HEK293 (cell line): ENCODE data around the gene LNP1.

Experiments
- CTCF ChIA-PET: fragments of 350-600 bp; formaldehyde crosslinking; extraction: SDS; loops from one replicate; lab custom pipeline; 2021; ENCODE audit warnings: antibody characterized with exemption; lab: Yijun Ruan, JAX
- POLR2A ChIA-PET: fragments of 300-600 bp; formaldehyde crosslinking; extraction: SDS; loops from one replicate; lab custom pipeline; 2020; ENCODE audit warnings: antibody characterized with exemption, inconsistent platforms; lab: Yijun Ruan, JAX
- H3K27ac ChIP-seq: fragments of 200-500 bp; sonication (Bioruptor generic); 2 replicates; pipeline ENCODE4 v1.5.1; 2014; ENCODE audit warnings: low read depth, low read length, control low read depth, inconsistent platforms; ENCODE audit errors: extremely low read depth
- H3K36me3 ChIP-seq, 2 experiments: fragments of 200-500 bp in 1 of 2; sonication (Bioruptor generic) in 1 of 2; 1 replicate in 1 of 2; 2 replicates in 1 of 2; pipeline ENCODE4 v1.5.1; 2014 to 2017; ENCODE audit warnings: inconsistent platforms in 2 of 2, low read length in 2 of 2; ENCODE audit not compliant: control insufficient read depth in 2 of 2, insufficient read depth in 1 of 2
- H3K4me1 ChIP-seq: fragments of 200-500 bp; sonication (Bioruptor generic); 2 replicates; pipeline ENCODE4 v1.5.1; 2014; ENCODE audit warnings: mild to moderate bottlenecking, low read length, inconsistent platforms; ENCODE audit not compliant: control insufficient read depth, insufficient read depth
- H3K4me3 ChIP-seq: 2 replicates; pipeline ENCODE4 v1.5.1; 2011; ENCODE audit warnings: low read depth, mild to moderate bottlenecking, control low read depth, low read length, moderate library complexity
- H3K9me3 ChIP-seq: fragments of 200-500 bp; sonication (Bioruptor generic); 2 replicates; pipeline ENCODE4 v1.5.1; 2014; ENCODE audit warnings: low read depth, low read length, inconsistent platforms; ENCODE audit not compliant: control insufficient read depth, insufficient read depth
- GLI2 ChIP-seq: fragments of 450-650 bp; formaldehyde crosslinking; IDR thresholded peaks from 2 replicates; pipeline ENCODE4; 2017; ENCODE audit warnings: missing biosample characterization, missing genetic modification characterization, low read depth, borderline replicate concordance
- GLIS2 ChIP-seq: fragments of 450-650 bp; formaldehyde crosslinking; IDR thresholded peaks from 2 replicates; pipeline ENCODE4 v1.5.1; 2016; ENCODE audit warnings: missing biosample characterization, missing genetic modification characterization
- PRDM1 ChIP-seq: fragments of 450-650 bp; formaldehyde crosslinking; IDR thresholded peaks from 2 replicates; pipeline ENCODE4; 2016; ENCODE audit warnings: missing biosample characterization, missing genetic modification characterization
- YY1 ChIP-seq: fragments of 450-650 bp; formaldehyde crosslinking; IDR thresholded peaks from 2 replicates; pipeline ENCODE4 v1.5.1; 2018; ENCODE audit warnings: missing biosample characterization, missing genetic modification characterization
- ZBTB7A ChIP-seq: fragments of 450-650 bp; formaldehyde crosslinking; IDR thresholded peaks from 2 replicates; pipeline ENCODE4 v1.5.1; 2016; ENCODE audit warnings: low read depth, missing biosample characterization, missing genetic modification characterization
- ZFP37 ChIP-seq: fragments of 450-650 bp; formaldehyde crosslinking; IDR thresholded peaks from 2 replicates; pipeline ENCODE4 v1.5.1; 2016; ENCODE audit warnings: missing biosample characterization, missing genetic modification characterization
- ZNF148 ChIP-seq: fragments of 450-650 bp; formaldehyde crosslinking; IDR thresholded peaks from 2 replicates; pipeline ENCODE4 v1.5.0; 2017; ENCODE audit warnings: missing biosample characterization, missing genetic modification characterization, borderline replicate concordance
- ZNF157 ChIP-seq: fragments of 450-650 bp; formaldehyde crosslinking; IDR thresholded peaks from 2 replicates; pipeline ENCODE4 v1.5.1; 2016; ENCODE audit warnings: missing biosample characterization, missing genetic modification characterization
- ZNF214 ChIP-seq: fragments of 450-650 bp; formaldehyde crosslinking; IDR thresholded peaks from 2 replicates; pipeline ENCODE4 v1.5.1; 2017; ENCODE audit warnings: missing biosample characterization, mild to moderate bottlenecking, missing genetic modification characterization, borderline replicate concordance
- ZNF24 ChIP-seq: fragments of 450-650 bp; formaldehyde crosslinking; IDR thresholded peaks from 2 replicates; pipeline ENCODE4 v1.5.1; 2016; ENCODE audit warnings: missing biosample characterization, missing genetic modification characterization
- ZNF280C ChIP-seq: fragments of 450-650 bp; formaldehyde crosslinking; IDR thresholded peaks from 2 replicates; pipeline ENCODE4 v1.5.1; 2016; ENCODE audit warnings: missing biosample characterization, missing genetic modification characterization
- ZNF404 ChIP-seq: fragments of 450-650 bp; formaldehyde crosslinking; IDR thresholded peaks from 2 replicates; pipeline ENCODE4 v1.5.1; 2017; ENCODE audit warnings: missing biosample characterization, missing genetic modification characterization
- ZNF426 ChIP-seq: fragments of 450-650 bp; formaldehyde crosslinking; IDR thresholded peaks from 2 replicates; pipeline ENCODE4 v1.5.1; 2017; ENCODE audit warnings: missing biosample characterization, missing genetic modification characterization, mild to moderate bottlenecking, inconsistent platforms, moderate library complexity
- ZNF600 ChIP-seq: fragments of 450-650 bp; formaldehyde crosslinking; IDR thresholded peaks from 2 replicates; pipeline ENCODE4 v1.5.1; 2016; ENCODE audit warnings: missing biosample characterization, missing genetic modification characterization
- ZNF624 ChIP-seq: fragments of 450-650 bp; formaldehyde crosslinking; IDR thresholded peaks from 2 replicates; pipeline ENCODE4 v1.5.1; 2017; ENCODE audit warnings: missing biosample characterization, missing genetic modification characterization
- ZNF626 ChIP-seq: fragments of 450-650 bp; sonication (Bioruptor Pico); formaldehyde crosslinking; IDR thresholded peaks from 2 replicates; pipeline ENCODE4 v1.5.1; 2018; ENCODE audit warnings: missing biosample characterization, missing genetic modification characterization, inconsistent platforms
- ZNF701 ChIP-seq: fragments of 450-650 bp; formaldehyde crosslinking; IDR thresholded peaks from 2 replicates; pipeline ENCODE4 v1.5.1; 2016; ENCODE audit warnings: missing biosample characterization, missing genetic modification characterization
- ZNF792 ChIP-seq: fragments of 450-650 bp; formaldehyde crosslinking; IDR thresholded peaks from 2 replicates; pipeline ENCODE4 v1.5.1; 2016; ENCODE audit warnings: missing biosample characterization, missing genetic modification characterization
- ZNF837 ChIP-seq: fragments of 450-650 bp; formaldehyde crosslinking; IDR thresholded peaks from 2 replicates; pipeline ENCODE4 v1.5.1; 2016; ENCODE audit warnings: missing biosample characterization, missing genetic modification characterization
- TF ChIP-seq, protein P1 (sequence below): fragments of 450-650 bp; formaldehyde crosslinking; optimal IDR thresholded peaks from 2 replicates; pipeline ENCODE3; 2016; ENCODE audit warnings: missing biosample characterization, mild to moderate bottlenecking, missing genetic modification characterization

Gene LNP1

GRCh38 chr3:100429187-100429716 is 27.9 kb downstream of the LNP1 start (continued):
- TF ChIP-seq ZNF148 (tag by site-specific recombination) (no peak), ZNF214 (no peak), ZNF426 (tag by site-specific recombination) (no peak), GLI2 (tag by site-specific recombination) (no peak), ZNF792 (tag by site-specific recombination) (no peak), ZNF600 (tag by site-specific recombination) (no peak), GLIS2 (no peak), ZNF404 (tag by site-specific recombination) (no peak)
- TF ChIP-seq, protein P1, sequence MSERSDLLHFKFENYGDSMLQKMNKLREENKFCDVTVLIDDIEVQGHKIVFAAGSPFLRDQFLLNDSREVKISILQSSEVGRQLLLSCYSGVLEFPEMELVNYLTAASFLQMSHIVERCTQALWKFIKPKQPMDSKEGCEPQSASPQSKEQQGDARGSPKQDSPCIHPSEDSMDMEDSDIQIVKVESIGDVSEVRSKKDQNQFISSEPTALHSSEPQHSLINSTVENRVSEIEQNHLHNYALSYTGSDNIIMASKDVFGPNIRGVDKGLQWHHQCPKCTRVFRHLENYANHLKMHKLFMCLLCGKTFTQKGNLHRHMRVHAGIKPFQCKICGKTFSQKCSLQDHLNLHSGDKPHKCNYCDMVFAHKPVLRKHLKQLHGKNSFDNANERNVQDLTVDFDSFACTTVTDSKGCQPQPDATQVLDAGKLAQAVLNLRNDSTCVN (tag by site-specific recombination), result no peak

- TF ChIP-seq ZNF24 (no peak), PRDM1 (no peak), ZNF837 (tag by site-specific recombination) (no peak), ZNF157 (no peak), ZNF624 (tag by site-specific recombination) (no peak), ZNF701 (tag by site-specific recombination) (no peak), ZFP37 (tag by site-specific recombination) (no peak), ZNF280C (no peak), YY1 (tag by site-specific recombination) (no peak), ZNF792 (tag by site-specific recombination) (no peak), ZNF626 (no peak), ZBTB7A (tag by site-specific recombination) (no peak)
- Histone ChIP-seq H3K27ac (no peak overlapping the region), H3K4me3 (no peak overlapping the region), H3K9me3 (no peaks in the 10 kb centered on the region), H3K36me3 (no peaks in the 10 kb centered on the region), H3K4me1 (no peaks in the 10 kb centered on the region)
- ChIA-PET CTCF (interaction anchor here (0.7 to 1.4 kb wide), 3 partner anchors 26 to 647 kb away, joined by 3 to 11 read pairs (median 5); no protein-coding TSS in a partner anchor), POLR2A (no interaction called here)
Measured at GRCh38 chr3:100436951-100437350, 35.6 kb downstream of the LNP1 start.
